Measurements from ENCODE around the gene SPATA31D3.

Gene SPATA31D3

GRCh38 chr9:81898851-81899250, 44.4 kb upstream of the SPATA31D3 start:
- no peaks in the 10 kb centered on the region for H3K27me3 ChIP-seq (ENCODE audit: control insufficient read depth, low read length)
- H3K9me2 ChIP-seq (replicated peaks; ENCODE audit: control insufficient read depth, low read length) = no peaks in the 10 kb centered on the region
- no peaks in the 10 kb centered on the region for H3K79me2 ChIP-seq (ENCODE audit: control insufficient read depth, low read length)
- no peaks in the 10 kb centered on the region for H3K4me1 ChIP-seq (ENCODE audit: control insufficient read depth, low read length)
- no peak overlapping the region for H3K4me3 ChIP-seq (ENCODE audit: low read length)
- no peak overlapping the region for H3K4me2 ChIP-seq (ENCODE audit: low read length)
- H3K9me3 ChIP-seq (ENCODE audit: control insufficient read depth, insufficient read depth, low read length) = no peaks in the 10 kb centered on the region
- no peak overlapping the region for H3K27ac ChIP-seq (ENCODE audit: low read depth, low read length)
- H4K20me1 ChIP-seq (ENCODE audit: control insufficient read depth, insufficient read depth, low read depth, low read length) = no peaks in the 10 kb centered on the region
- no peaks in the 10 kb centered on the region for H3K36me3 ChIP-seq (ENCODE audit: control insufficient read depth, low read length)
- TF ChIP-seq EZH2phosphoT487 (IDR thresholded peaks at IDR 0.05; ENCODE audit: borderline replicate concordance, low read length) (no peak), CTCF (IDR thresholded peaks at IDR 0.05; ENCODE audit: low read depth, low read length, poor library complexity, severe bottlenecking) (no peak)
- H3F3A ChIP-seq (ENCODE audit: control insufficient read depth, insufficient read depth) = no peaks in the 10 kb centered on the region

DNA sequence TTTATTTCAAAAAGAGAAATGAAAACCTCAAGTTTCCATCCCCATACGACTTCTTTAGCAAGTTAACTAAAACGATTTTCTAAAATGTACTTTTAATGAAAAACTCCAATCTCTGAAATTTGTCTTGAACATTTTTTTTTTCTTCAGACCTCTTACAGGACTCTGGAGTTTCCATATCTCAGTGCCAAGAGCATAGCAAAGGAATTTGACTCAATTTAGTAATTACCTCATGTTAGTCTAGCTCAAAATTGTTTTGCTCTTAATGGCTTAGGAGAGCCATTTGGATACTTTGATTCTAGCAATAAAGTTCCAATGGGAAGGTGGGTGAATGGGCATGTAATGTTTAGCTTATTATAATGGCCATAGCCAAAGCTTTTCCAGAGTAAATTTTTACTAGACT, 41.1 kb upstream of the SPATA31D3 start:
- H3K36me3 ChIP-seq (ENCODE audit: control insufficient read depth, low read length) = no peaks in the 10 kb centered on the region
- H3K27ac ChIP-seq (ENCODE audit: low read depth, low read length) = no peak overlapping the region
- no peaks in the 10 kb centered on the region for H4K20me1 ChIP-seq (ENCODE audit: control insufficient read depth, insufficient read depth, low read depth, low read length)
- H3K9me3 ChIP-seq (ENCODE audit: control insufficient read depth, insufficient read depth, low read length) = no peaks in the 10 kb centered on the region
- no peaks in the 10 kb centered on the region for H3K27me3 ChIP-seq (ENCODE audit: control insufficient read depth, low read length)
- no peak overlapping the region for H3K4me3 ChIP-seq (ENCODE audit: low read length)
- TF ChIP-seq CTCF (IDR thresholded peaks at IDR 0.05; ENCODE audit: low read depth, low read length, poor library complexity, severe bottlenecking) (no peak), EZH2phosphoT487 (IDR thresholded peaks at IDR 0.05; ENCODE audit: borderline replicate concordance, low read length) (no peak)
- no peaks in the 10 kb centered on the region for H3K4me1 ChIP-seq (ENCODE audit: control insufficient read depth, low read length)
- H3F3A ChIP-seq (ENCODE audit: control insufficient read depth, insufficient read depth) = no peaks in the 10 kb centered on the region
- H3K9me2 ChIP-seq (replicated peaks; ENCODE audit: control insufficient read depth, low read length) = no peaks in the 10 kb centered on the region
- H3K4me2 ChIP-seq (ENCODE audit: low read length) = no peak overlapping the region
- H3K79me2 ChIP-seq (ENCODE audit: control insufficient read depth, low read length) = no peaks in the 10 kb centered on the region

GRCh38 chr9:81902626-81903025, 40.7 kb upstream of the SPATA31D3 start:
- H3K4me1 ChIP-seq (ENCODE audit: control insufficient read depth, low read length) = no peaks in the 10 kb centered on the region
- H3K9me2 ChIP-seq (replicated peaks; ENCODE audit: control insufficient read depth, low read length) = no peaks in the 10 kb centered on the region
- no peaks in the 10 kb centered on the region for H3K27me3 ChIP-seq (ENCODE audit: control insufficient read depth, low read length)
- TF ChIP-seq EZH2phosphoT487 (IDR thresholded peaks at IDR 0.05; ENCODE audit: borderline replicate concordance, low read length) (no peak), CTCF (IDR thresholded peaks at IDR 0.05; ENCODE audit: low read depth, low read length, poor library complexity, severe bottlenecking) (no peak)
- H3K4me3 ChIP-seq (ENCODE audit: low read length) = no peak overlapping the region
- H3K4me2 ChIP-seq (ENCODE audit: low read length) = no peak overlapping the region
- no peaks in the 10 kb centered on the region for H3K79me2 ChIP-seq (ENCODE audit: control insufficient read depth, low read length)
- no peak overlapping the region for H3K27ac ChIP-seq (ENCODE audit: low read depth, low read length)
- H3K9me3 ChIP-seq (ENCODE audit: control insufficient read depth, insufficient read depth, low read length) = no peaks in the 10 kb centered on the region
- no peaks in the 10 kb centered on the region for H4K20me1 ChIP-seq (ENCODE audit: control insufficient read depth, insufficient read depth, low read depth, low read length)
- H3K36me3 ChIP-seq (ENCODE audit: control insufficient read depth, low read length) = no peaks in the 10 kb centered on the region
- H3F3A ChIP-seq (ENCODE audit: control insufficient read depth, insufficient read depth) = no peaks in the 10 kb centered on the region

DNA sequence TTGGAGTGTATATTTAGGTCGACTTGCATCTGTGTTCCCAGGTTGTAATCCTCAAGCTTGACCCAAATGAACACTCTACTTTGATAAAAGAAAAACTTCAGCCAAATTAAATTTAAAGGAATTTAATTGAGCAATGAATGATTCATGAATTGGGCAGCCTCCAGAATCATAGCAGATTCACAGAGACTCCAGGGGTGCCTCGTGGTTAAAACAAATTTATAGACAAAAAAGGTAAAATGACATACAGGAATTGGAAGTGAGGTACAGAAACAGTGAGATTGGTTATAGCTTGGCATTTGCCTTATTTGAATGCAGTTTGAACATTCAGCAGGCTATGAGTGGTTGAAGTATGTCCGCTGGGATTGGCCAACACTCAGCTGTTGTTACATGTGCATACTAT, 36.6 kb upstream of the SPATA31D3 start:
- Histone ChIP-seq H3K36me3 (ENCODE audit: control insufficient read depth, low read length) (no peaks in the 10 kb centered on the region), H4K20me1 (ENCODE audit: control insufficient read depth, insufficient read depth, low read depth, low read length) (no peaks in the 10 kb centered on the region), H3K9me3 (ENCODE audit: control insufficient read depth, insufficient read depth, low read length) (no peaks in the 10 kb centered on the region), H3K4me1 (ENCODE audit: control insufficient read depth, low read length) (no peaks in the 10 kb centered on the region), H3K27me3 (ENCODE audit: control insufficient read depth, low read length) (no peaks in the 10 kb centered on the region), H3K4me3 (ENCODE audit: low read length) (no peak overlapping the region), H3K9me2 (replicated peaks; ENCODE audit: control insufficient read depth, low read length) (no peaks in the 10 kb centered on the region), H3K27ac (ENCODE audit: low read depth, low read length) (no peak overlapping the region), H3F3A (ENCODE audit: control insufficient read depth, insufficient read depth) (no peaks in the 10 kb centered on the region), H3K4me2 (ENCODE audit: low read length) (no peak overlapping the region), H3K79me2 (ENCODE audit: control insufficient read depth, low read length) (no peaks in the 10 kb centered on the region)
- no peak for TF ChIP-seq CTCF (IDR thresholded peaks at IDR 0.05; ENCODE audit: low read depth, low read length, poor library complexity, severe bottlenecking)
- no peak for TF ChIP-seq EZH2phosphoT487 (IDR thresholded peaks at IDR 0.05; ENCODE audit: borderline replicate concordance, low read length)
